DMS79 (cell line): ENCODE data around the gene GRM4.

Experiments used
- DNase-seq: peaks from one replicate; lab custom pipeline; 2025; lab: John Stamatoyannopoulos, UW

GRM4 gene

GRCh38 chr6:34082864-34083626 lies 62.8 kb downstream of the GRM4 start:
- DNase-seq = no peak

DNA sequence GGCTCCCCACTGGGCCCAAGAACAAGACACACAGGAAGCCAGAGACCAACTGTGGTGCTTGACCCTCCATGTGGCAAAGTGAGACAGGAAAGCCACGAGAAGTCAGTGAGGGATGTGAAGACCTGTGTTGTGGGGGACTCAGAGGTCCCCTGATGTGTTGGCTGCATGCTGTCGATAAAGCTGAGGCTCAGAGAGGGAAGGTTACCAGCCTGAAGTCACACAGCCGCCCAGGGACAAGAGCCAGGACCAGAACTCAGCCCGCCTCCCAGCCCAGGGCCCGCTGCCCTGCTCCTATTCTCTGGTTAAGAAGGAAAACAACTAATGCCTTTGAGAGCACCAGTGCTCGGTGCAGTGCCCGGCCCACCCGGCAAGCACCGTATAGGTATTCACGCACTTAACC lies 63.5 kb downstream of the GRM4 start:
- no peak for DNase-seq

DNA sequence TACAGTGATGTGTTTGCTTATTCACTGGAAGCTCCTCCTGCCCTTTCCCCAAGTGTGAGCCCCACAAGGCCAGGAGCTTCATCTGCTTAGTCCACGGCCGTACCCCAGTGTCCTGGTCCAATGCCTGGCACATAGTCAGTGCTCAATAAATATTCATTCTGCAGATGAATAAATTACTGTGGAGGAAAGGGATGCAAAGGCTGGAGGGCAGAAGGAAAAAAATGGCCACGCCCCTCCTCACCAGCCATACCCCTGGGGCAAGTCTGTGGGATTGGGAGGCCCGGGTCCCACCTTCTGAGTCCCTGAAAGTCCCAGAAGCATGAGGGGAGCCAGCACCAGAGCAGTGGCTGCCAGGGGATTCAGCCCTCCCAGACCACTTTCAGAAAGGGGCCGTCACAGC lies 65.5 kb downstream of the GRM4 start:
- no peak for DNase-seq

DNA sequence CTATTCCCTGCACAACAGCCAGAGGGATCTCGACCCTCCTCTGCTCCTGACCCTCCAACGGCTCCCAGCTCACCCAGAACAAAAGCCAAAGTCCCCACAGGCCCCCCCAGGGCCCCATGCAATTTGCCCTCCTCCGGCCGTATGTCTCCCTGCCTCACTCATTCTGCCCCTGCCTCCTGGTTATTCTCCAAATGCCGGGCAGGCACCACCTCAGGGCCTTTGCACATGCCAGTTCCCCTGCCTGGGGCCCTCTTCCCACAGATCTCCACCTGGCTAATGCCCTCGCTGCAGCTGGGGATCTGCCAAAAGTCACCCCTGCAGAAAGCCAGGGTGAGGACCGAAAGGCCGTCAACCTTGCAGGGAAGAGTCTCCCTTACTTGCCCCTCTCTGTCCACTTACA lies 66.0 kb downstream of the GRM4 start:
- DNase-seq = no peak

DNA sequence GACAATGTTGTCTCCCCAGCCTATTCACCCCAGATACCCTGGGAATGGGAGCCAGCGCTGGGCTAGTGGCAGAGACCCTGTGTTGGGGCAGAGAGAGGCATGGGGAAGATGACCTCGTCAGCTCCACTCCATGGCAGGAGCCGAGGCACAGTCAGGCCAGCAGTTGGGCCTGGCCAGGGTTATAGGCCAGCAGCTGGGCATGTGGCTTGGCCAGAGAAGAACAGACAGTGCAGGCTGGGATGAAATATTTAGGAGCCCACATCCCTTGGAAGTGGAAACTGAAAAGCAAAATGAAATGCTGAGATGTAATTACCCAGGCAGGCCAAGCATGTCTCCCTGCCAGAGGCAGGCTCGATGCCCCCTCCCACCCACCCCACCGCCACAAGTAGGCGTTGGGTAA lies 70.0 kb downstream of the GRM4 start:
- DNase-seq = no peak

- no peak for DNase-seq
Measured at GRCh38 chr6:34074064-34074742, 71.7 kb downstream of the GRM4 start.

DNA sequence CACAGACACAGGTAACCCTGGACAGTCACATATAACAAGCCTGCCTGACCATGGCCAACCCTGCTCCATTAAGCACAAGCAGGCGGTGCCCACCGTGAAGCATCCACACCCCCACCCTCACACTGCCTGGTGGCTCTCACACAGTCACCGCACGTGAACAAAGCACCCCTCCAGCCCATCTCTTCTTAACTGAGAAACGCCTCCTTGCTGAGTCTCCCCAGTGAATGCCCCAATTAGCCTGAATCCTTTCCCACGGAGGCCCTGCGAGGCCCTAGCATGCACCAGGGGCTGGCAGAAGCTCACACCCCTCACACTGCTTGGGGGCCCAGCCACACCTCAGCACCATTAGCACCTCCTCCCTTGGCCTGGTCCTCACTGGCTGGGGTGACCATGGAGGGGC lies 72.3 kb downstream of the GRM4 start:
- DNase-seq = no peak

DNA sequence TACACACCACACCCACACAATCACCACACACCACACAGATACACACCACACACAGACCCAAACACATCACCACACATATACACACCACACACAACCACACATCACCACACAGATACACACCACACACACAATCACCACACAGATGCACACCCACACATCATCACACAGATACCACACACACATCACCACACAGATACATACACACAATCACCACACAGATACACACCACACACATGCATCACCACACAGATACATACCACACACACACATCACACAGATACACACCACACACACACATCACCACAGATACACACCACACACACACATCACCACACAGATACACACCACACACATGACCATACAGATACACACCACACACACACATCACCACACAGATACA lies 73.2 kb downstream of the GRM4 start:
- DNase-seq = no peak

GRCh38 chr6:34071884-34072379 lies 74.0 kb downstream of the GRM4 start:
- DNase-seq = no peak

DNA sequence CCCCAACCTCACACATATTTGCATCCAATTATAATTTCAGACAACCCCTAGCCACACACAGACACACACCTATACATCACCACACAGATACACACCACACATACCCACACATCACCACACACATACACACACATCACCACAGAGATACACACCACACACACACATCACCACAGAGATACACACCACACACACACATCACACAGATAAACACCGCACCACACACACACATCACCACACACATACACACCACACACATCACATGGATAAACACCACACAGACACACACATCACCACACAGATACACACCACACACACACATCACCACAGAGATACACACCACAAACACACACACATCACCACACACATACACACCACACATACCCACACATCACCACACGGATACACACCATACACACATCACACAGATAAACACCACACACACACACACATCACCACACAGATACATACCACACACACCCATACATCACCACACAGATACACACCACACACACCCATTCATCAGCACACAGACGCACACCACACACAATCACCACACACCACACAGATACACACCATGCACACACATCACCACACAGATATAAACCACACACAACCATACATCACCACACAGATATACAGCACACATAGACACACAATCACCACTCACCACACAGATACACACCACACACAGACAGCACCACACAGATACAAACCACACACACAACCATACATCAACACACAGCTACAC lies 74.6 kb downstream of the GRM4 start:
- DNase-seq = no peak

GRCh38 chr6:34070315-34071135 lies 75.4 kb downstream of the GRM4 start:
- no peak for DNase-seq

DNA sequence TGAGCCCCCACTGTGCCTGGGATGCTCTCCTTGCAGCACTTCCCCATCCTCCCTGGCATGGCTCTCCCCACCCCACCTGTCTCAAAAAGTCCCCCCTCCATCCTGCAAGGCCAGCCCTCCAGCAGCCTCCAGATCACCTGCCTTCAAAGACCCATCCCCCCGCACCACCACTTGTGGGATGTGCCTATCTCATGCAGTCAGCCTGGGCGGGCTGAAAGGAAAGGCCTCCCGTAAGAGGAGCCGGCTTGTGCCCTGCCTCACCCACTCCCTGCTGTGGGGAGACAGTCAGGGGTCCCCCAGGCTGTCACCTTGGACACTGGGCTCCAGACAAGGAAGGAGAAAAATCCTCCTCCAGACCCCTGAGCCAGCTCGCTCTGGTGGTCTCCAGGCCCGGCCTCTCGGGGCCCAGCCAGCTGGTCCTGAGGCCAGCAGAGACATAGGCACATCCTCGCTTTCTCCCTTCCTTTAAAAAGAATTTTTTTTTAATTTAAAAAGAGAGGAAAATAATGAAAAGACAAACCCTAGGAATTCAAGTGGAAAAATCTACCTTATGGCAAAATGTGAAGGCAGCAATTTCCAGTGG lies 77.3 kb downstream of the GRM4 start:
- no peak for DNase-seq

DNA sequence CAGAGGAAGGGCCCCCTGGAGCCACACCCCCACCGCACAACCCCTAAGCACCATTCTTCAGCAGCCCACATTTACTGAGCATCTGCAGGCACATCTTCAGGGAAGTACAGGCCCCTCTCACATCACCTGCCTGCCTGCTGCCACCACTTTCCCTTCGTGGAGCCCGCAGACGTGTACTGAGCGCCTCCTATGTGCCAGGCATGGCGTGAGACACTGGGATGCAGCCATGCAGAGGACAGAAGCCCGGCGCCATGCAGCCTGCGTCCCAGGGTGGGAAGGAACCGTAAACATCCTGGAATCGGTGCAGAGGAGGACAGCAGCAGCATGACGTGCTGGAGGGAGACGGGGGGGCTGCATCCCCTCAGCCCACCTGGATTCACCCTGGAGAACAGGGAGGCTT lies 78.1 kb downstream of the GRM4 start:
- DNase-seq = no peak

DNA sequence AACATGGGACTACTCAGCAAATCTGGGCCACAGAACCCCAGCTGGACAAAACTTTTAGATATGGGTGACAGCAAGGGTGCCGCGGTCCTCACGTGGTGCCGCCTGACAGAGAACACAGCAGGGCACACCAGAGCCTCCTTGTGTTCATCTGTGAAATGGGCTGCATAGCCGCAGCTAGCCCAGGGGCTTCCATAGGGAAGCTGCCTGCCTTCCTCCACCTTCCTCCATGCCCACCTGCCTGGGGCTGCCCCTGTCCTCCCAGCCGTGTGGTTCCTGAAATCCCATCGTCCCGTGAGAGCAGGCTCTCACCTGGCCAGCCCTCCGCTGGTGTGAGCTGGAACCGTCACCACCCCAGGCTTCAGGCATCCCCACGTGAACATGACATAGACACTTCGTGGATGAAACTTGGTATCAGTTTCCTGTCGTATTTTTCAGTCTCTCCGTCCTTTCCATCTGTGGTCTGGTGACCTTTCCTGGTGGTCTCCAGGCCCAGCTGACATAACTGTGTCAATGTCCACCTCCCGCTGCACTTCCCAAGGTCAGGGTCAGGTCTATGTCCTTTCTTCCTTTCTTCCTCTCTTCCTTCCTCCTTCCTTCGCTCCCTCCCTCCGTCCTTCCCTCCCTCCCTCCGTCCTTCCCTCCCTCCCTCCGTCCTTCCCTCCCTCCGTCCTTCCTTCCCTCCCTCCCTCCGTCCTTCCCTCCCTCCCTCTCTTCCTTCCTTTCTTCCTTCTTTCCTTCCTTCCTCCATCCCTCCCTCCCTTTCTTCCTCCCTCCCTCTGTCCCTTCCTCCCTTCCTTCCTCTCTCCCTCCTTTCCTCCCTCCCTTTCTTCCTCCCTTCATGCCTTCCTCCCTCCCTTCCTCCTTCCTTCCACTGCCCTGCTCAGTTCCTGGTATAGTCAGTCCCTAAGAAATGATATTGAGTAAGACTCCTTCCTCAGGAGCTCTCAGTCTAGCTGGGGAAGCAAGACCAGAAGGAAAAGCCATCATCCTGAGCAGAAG lies 78.8 kb downstream of the GRM4 start:
- no peak for DNase-seq

GRCh38 chr6:34066218-34066571 lies 79.7 kb downstream of the GRM4 start:
- DNase-seq = no peak

- no peak for DNase-seq
Measured at GRCh38 chr6:34065466-34066217, 80.2 kb downstream of the GRM4 start.

GRCh38 chr6:34064675-34065074 lies 81.2 kb downstream of the GRM4 start:
- DNase-seq = no peak

- DNase-seq = no peak
Measured at GRCh38 chr6:34063651-34064050, 82.2 kb downstream of the GRM4 start.

DNA sequence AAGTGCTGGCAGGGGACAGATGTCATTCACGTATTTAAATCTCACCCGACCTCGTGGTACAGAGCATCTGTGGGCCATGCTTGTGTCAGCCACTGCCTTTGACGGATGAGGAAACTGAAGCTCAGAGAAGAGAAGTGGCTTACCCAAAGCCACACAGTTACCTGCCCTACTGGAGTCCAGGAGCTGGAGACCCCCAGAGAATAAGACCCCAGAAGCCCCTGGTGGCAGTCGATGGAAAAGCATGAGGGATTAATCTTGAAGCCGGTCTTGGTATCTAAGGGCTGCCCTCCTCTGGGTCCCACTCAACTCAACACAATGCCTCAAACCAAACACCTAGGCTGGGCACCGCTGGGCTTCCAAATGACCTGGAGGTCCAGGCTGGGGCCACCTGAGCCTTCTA lies 83.1 kb downstream of the GRM4 start:
- DNase-seq = no peak

DNA sequence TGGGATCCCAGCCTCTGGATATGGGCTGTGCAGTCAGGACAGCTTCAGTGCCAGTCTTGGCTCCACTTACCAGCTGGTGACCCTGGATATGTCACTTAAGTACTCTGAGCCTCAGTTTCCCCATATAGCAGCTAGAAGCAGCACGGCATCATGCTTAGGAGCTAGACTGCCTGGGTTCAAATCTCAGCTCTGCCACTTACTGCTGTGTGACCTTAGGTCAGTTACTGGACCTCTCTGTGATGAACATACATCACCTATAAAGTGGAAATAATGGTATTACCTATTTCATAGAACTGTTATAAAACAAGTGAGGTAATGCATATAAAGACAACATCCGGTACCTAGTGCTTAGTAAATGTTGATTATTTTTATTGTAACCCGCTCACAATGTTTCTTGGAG lies 83.7 kb downstream of the GRM4 start:
- DNase-seq = no peak
